GM15510 (cell line): Measurements from ENCODE around the gene KCTD16.

ENCODE experiments used
- POLR2A ChIP-seq: IDR thresholded peaks from 3 replicates; pipeline ENCODE4 v1.6.1; 2011; ENCODE audit warnings: borderline replicate concordance; ENCODE audit not compliant: insufficient read length; ENCODE audit errors: extremely low read depth

The KCTD16 gene

GRCh38 chr5:144315026-144315425, 144.4 kb downstream of the KCTD16 start:
- no peak for TF ChIP-seq POLR2A

- no peak for TF ChIP-seq POLR2A
These were observed 145.4 kb downstream of the KCTD16 start for GRCh38 chr5:144315994-144316634.

DNA sequence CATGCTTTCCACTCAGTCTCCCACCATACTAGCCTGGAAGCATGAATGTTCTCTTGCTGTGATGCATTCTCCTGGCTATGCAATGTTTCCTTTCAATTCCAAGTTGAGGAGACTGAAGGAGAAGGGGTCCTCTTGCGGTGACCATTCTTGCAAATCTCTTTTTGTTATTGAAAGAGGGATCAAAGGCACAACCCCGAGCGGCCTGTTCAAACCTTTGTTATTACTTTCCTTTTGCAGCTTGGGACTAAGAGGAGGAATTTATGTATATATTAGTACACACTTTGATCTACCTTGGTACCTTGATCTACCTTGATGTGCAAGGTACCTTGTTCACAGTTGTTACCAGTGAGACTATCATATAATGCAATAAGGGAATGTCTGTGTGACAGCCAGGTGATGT, 147.3 kb downstream of the KCTD16 start:
- no peak for TF ChIP-seq POLR2A

DNA sequence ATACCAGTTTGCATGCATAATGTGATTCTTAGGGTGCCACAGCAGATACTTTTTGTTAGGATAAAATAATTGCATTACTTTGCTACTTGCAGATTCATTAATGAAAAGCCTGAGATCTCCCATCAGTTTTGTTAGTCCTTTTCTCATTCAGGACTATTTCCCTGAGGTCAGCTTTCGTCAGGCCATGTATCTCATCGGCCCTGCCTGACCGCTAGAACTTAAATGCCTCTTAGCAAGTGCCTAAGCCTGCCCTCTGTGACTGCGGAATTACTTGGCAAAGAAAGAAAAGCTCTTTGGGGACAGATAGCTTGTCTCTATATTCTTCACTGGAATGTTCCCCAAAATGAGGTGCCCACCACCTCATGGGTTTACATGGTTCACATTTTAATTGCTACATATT, 147.8 kb downstream of the KCTD16 start:
- TF ChIP-seq POLR2A: no peak

- TF ChIP-seq POLR2A: no peak
These were observed 152.5 kb downstream of the KCTD16 start for GRCh38 chr5:144323181-144323580.

- no peak for TF ChIP-seq POLR2A
These were observed 154.9 kb downstream of the KCTD16 start for GRCh38 chr5:144325532-144325931.

GRCh38 chr5:144328494-144328893, 157.8 kb downstream of the KCTD16 start:
- no peak for TF ChIP-seq POLR2A

DNA sequence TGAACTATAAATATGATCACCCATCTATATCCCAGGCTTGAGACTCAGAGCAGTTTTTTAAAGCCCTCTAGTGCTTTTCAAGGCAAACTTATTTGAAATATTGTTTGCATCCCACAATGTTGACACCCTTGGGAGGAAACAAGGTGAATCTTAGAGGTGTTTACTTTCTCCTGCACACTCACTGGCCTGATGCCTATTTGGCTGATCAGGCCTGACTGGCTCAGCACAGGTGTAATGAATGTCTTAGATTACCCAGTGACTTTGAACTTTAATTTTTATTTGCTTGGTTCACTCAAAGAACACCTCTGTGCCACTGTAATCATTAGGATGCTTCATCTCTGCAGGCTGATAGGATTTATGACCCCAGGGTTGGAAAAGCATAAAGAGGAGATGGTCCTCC, 158.3 kb downstream of the KCTD16 start:
- no peak for TF ChIP-seq POLR2A

DNA sequence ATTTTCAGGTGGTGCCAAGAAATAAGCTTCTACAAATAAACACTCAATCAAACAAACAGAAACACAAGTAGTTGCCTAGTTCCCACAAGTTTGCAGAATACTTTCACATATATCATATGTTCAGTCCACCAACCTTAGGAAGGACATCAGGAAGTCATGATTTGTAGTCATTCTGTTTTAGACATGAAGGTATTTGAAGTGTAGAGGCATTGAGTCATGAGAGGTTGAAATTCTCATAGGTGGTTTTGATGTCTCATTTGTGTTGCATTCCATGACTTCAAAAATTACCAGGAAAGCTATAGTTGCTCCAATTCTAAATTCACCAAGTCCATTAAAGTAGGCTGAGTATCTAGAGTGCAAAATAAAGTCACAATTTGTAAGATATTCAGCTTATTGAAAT, 159.0 kb downstream of the KCTD16 start:
- no peak for TF ChIP-seq POLR2A

DNA sequence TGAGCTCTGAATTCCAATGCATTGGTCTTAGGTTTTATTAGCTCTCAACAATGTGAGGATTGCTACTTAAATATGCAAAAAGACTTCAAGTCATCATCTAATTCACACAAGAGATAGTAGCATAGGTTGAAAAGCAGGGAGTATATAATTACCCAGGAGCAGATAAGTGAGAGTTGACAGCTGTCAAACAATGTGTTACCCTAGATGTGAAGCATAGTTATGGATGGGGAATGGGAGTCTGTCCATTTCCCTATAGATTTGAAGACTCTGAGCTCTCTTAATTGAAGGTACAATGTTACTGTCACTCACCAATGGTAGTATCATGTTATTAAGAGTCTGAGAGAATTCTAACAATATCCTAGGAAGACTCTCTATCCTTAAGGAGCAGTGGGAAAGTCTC, 160.7 kb downstream of the KCTD16 start:
- no peak for TF ChIP-seq POLR2A

DNA sequence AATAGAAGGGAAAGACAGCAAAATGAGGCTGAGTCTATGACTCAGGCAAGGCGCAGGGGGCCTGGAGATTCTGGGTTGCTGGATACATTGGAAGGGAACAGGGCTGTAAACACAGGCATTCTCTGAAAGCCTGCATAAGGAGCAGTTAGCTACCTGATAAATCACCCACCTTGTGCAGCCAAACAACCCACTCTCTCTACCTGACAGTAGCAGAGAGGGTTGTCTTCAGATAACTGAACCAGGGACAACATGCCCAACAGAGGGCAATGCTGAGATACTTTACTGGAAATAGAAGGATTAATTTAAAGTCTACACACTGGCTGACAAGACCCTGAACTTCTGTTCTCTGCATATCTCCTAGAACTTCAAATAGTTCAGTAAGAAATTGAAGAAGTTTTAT, 161.6 kb downstream of the KCTD16 start:
- no peak for TF ChIP-seq POLR2A

- no peak for TF ChIP-seq POLR2A
These were observed 162.8 kb downstream of the KCTD16 start for GRCh38 chr5:144333336-144333920.

DNA sequence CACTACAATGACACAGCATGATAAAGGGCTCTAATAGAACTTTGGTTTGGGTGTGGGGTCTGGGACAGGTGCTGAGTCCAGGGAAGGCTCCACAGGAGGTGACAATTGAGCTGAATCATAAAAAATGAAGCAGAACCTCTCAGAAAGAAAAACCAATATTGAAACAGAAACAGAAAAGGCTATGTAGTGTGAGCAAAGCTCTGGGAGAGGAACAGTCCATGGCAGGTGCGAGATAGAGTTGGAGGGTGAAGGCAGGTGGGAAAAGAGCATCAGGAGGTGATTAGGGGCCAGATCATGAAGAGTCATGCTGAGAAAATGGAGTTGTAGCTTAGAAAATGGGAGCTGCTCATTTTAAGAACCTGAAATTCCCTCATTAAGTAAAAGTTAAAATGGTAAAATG, 164.9 kb downstream of the KCTD16 start:
- no peak for TF ChIP-seq POLR2A

- TF ChIP-seq POLR2A: no peak
These were observed 165.7 kb downstream of the KCTD16 start for GRCh38 chr5:144336191-144336961.

DNA sequence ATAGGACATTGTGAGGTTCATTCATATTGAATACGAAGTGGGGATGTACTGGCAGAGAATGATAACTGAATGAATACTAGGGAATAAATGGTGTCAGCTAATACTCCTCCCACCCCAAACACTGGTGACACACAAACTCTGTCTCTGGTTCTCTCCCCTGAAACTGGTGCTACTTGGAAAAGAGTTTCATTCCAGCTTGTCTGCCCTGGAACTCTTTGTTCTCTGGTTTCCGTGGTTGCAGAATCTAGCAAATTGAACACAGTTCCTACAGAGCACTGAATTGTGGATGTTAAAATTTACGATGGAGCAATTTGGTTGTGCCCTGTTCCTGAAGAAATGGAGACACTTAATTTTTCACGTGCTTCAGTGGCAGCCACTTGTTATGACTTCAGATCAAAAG, 181.7 kb downstream of the KCTD16 start:
- no peak for TF ChIP-seq POLR2A
